GM19328 (cell line): Measurements from ENCODE around the gene TMEM42.
A peak's percentile ranks its signal among the peaks of the same experiment; 100 is the strongest.
"Not testable (repeated sequence)": the region's sequence is repeated elsewhere in the genome, so short reads cannot be mapped to it uniquely, and the experiment has no call there.

Experiments
- ATAC-seq: cut with Tn5 transposase; IDR thresholded peaks from one replicate; pipeline ENCODE4 v1.9.1; 2021; ENCODE audit warnings: mild to moderate bottlenecking, moderate library complexity; ENCODE audit not compliant: unreplicated experiment

The TMEM42 gene

GRCh38 chr3:44861412-44862225, at the start of gene TMEM42:
TSS of gene TMEM42 (plus strand) at chr3:44861912. CDS start at chr3:44861925, 13 bp downstream.
- peak; percentile 89 for ATAC-seq

- ATAC-seq: no peak
Measured at GRCh38 chr3:44814751-44815150, 47.0 kb upstream of the TMEM42 start.

- ATAC-seq: not testable (repeated sequence)
Measured at GRCh38 chr3:44816334-44816733, 45.4 kb upstream of the TMEM42 start.

GRCh38 chr3:44821206-44821605, 40.5 kb upstream of the TMEM42 start:
- ATAC-seq: not testable (repeated sequence)

GRCh38 chr3:44825264-44825925, 36.3 kb upstream of the TMEM42 start:
- ATAC-seq: no peak

GRCh38 chr3:44827196-44827595, 34.5 kb upstream of the TMEM42 start:
- ATAC-seq: no peak

GRCh38 chr3:44831232-44831631, 30.5 kb upstream of the TMEM42 start:
- ATAC-seq: no peak

GRCh38 chr3:44832032-44832431, 29.7 kb upstream of the TMEM42 start:
- ATAC-seq: no peak

GRCh38 chr3:44832965-44833364, 28.7 kb upstream of the TMEM42 start:
- no peak for ATAC-seq

GRCh38 chr3:44833394-44833793, 28.3 kb upstream of the TMEM42 start:
- no peak for ATAC-seq

- no peak for ATAC-seq
Measured at GRCh38 chr3:44835684-44836083, 26.0 kb upstream of the TMEM42 start.

GRCh38 chr3:44842376-44842775, 19.3 kb upstream of the TMEM42 start:
- ATAC-seq: no peak

- ATAC-seq: no peak
Measured at GRCh38 chr3:44845528-44846520, 15.9 kb upstream of the TMEM42 start.

GRCh38 chr3:44848634-44849033, 13.1 kb upstream of the TMEM42 start:
- no peak for ATAC-seq

- not testable (repeated sequence) for ATAC-seq
Measured at GRCh38 chr3:44856663-44857062, 5.0 kb upstream of the TMEM42 start.

- ATAC-seq: no peak
Measured at GRCh38 chr3:44860117-44860516, 1.6 kb upstream of the TMEM42 start.

- ATAC-seq: no peak
Measured at GRCh38 chr3:44862226-44862637, 520 bp downstream of the TMEM42 start.

- ATAC-seq: no peak
Measured at GRCh38 chr3:44865272-44866035, 3.7 kb downstream of the TMEM42 start.

GRCh38 chr3:44867421-44868111, 5.9 kb downstream of the TMEM42 start:
- no peak for ATAC-seq
